Thoracic aorta (tissue), 2 donors: ENCODE data around the gene CAPN11. TPM values are rescaled to one million over a fixed set of nuclear protein-coding genes. Genes with fewer than 3 reads are reported as not detected.
A peak's percentile ranks its signal among the peaks of the same experiment; 100 is the strongest.
"Not testable (repeated sequence)": the region's sequence is repeated elsewhere in the genome, so short reads cannot be mapped to it uniquely, and the experiment has no call there.

Experiments used
- ATAC-seq: fragments of 150-250 bp; one replicate; pipeline ENCODE4 v1.8.0; 2017; ENCODE audit warnings: low read depth; ENCODE audit not compliant: insufficient number of reproducible peaks, low FRiP score
- DNase-seq: peaks from one replicate; pipeline ENCODE4 v3.0.0-alpha.2; 2020; ENCODE audit warnings: low spot score
- H3K27ac ChIP-seq, 2 donors: fragments of 200-600 bp; sonication (generic); 1 replicate in 1 of 2; 2 replicates in 1 of 2; pipeline ENCODE4 v1.5.1; 2016; ENCODE audit warnings: mild to moderate bottlenecking in 2 of 2, moderate library complexity in 2 of 2
- H3K27me3 ChIP-seq: fragments of 200-600 bp; sonication (generic); replicated peaks from 2 replicates; pipeline ENCODE4 v1.6.0; 2016; ENCODE audit warnings: mild to moderate bottlenecking; ENCODE audit not compliant: insufficient read depth
- H3K36me3 ChIP-seq: fragments of 200-600 bp; sonication (generic); one replicate; pipeline ENCODE4 v1.5.1; 2016
- H3K4me1 ChIP-seq, 2 donors: fragments of 200-600 bp; sonication (generic); 1 replicate in 1 of 2; 2 replicates in 1 of 2; pipeline versions ENCODE4 v1.5.1 to v1.6.0; 2016; ENCODE audit warnings: low read depth in 2 of 2, mild to moderate bottlenecking in 1 of 2; ENCODE audit not compliant: control insufficient read depth in 1 of 2
- H3K4me3 ChIP-seq: fragments of 200-600 bp; sonication (generic); 2 replicates; pipeline ENCODE4 v1.5.1; 2016; ENCODE audit warnings: mild to moderate bottlenecking
- H3K9me3 ChIP-seq: fragments of 200-600 bp; sonication (generic); 2 replicates; pipeline ENCODE4 v1.5.1; 2016
- total RNA-seq, 2 donors: library from RNA; depleted of rRNA; stranded (reverse); fragments of >200 nt; gene quantifications; one replicate each; pipeline versions ENCODE4 v1.1.0 to v1.2.3, GENCODE V29; 2016
- TF ChIP-seq, protein P1 (sequence below): fragments of 200-600 bp; sonication (generic); IDR thresholded peaks from one replicate; pipeline ENCODE4 v1.5.1; 2019; ENCODE audit warnings: antibody characterized with exemption

Gene CAPN11
- total RNA-seq, 2 donors from 2014 or later = not detected

DNA sequence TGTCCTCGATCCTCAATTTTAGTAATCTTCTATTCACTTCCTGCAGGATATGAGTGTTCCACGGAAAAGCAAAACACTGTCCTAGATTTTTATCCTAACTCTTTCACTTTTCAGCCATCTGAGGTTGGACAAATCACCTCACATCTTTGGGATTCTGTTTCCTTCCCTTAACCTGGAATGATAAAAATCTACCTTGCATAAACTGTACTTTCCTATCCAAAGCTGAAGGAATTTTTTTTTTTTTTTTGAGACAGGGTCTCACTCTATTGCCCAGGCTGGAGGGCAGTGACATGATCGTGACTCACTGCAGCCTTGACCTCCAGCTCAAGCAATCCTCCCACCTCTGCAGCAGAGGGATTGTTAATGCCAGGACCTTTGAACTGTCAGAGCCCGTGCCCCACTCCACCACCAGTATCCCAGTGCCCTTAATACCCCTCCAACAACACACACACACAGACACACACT is 20.5 kb downstream of the CAPN11 start:
- no peak overlapping the region for H3K4me3 ChIP-seq
- H3K27ac ChIP-seq = peak overlapping the region in 1 of 2 donors; percentile 67
- H3K9me3 ChIP-seq = no peaks in the 10 kb centered on the region
- DNase-seq (no peak), ATAC-seq (no peak)
- H3K36me3 ChIP-seq = no peaks in the 10 kb centered on the region
- H3K27me3 ChIP-seq = no peaks in the 10 kb centered on the region
- H3K4me1 ChIP-seq = peaks cover 9 to 28% of the 10 kb centered on the region in 2 donors
- TF ChIP-seq, protein P1, sequence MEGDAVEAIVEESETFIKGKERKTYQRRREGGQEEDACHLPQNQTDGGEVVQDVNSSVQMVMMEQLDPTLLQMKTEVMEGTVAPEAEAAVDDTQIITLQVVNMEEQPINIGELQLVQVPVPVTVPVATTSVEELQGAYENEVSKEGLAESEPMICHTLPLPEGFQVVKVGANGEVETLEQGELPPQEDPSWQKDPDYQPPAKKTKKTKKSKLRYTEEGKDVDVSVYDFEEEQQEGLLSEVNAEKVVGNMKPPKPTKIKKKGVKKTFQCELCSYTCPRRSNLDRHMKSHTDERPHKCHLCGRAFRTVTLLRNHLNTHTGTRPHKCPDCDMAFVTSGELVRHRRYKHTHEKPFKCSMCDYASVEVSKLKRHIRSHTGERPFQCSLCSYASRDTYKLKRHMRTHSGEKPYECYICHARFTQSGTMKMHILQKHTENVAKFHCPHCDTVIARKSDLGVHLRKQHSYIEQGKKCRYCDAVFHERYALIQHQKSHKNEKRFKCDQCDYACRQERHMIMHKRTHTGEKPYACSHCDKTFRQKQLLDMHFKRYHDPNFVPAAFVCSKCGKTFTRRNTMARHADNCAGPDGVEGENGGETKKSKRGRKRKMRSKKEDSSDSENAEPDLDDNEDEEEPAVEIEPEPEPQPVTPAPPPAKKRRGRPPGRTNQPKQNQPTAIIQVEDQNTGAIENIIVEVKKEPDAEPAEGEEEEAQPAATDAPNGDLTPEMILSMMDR = no peak

DNA sequence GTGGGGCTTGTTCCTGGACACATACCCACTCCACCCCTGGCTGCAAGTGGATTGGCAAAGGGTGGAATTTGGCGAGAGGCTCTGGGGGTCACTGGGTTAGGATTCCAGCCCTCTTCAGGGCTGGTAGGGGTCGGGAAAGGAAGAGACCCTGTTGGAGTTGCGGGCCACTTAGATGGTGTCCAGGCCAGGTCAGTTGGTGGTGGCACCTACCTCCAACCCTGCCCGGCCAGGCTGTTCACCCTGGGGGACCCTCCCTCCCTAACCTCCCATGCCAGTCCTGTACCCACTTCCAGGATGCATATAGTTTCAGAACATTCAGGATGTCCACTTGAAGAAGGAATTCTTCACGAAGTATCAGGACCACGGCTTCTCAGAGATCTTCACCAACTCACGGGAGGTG is 21.0 kb downstream of the CAPN11 start:
- H3K9me3 ChIP-seq = no peaks in the 10 kb centered on the region
- H3K4me3 ChIP-seq = no peak overlapping the region
- peaks cover 9 to 28% of the 10 kb centered on the region in 2 donors for H3K4me1 ChIP-seq
- no peak for DNase-seq
- H3K27ac ChIP-seq = no peak overlapping the region
- TF ChIP-seq, protein P1 = no peak
- H3K36me3 ChIP-seq = no peaks in the 10 kb centered on the region
- no peaks in the 10 kb centered on the region for H3K27me3 ChIP-seq
- ATAC-seq = no peak

DNA sequence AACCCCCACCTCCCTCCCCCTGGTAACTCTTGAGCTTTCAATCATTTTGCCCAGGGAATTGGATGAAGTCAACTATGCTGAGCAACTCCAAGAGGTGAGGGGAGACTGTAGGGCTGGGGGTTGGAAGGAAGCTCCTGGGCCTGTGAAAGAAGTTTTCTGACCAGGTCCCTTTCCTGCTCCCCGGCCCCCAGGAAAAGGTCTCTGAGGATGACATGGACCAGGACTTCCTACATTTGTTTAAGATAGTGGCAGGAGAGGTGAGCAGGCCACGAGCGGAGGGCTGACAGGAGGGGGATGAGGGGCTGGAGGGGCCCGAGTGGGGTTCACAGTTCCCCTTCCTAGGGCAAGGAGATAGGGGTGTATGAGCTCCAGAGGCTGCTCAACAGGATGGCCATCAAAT is 21.8 kb downstream of the CAPN11 start:
- H3K4me1 ChIP-seq = peaks cover 9 to 28% of the 10 kb centered on the region in 2 donors
- no peaks in the 10 kb centered on the region for H3K27me3 ChIP-seq
- DNase-seq = no peak
- TF ChIP-seq, protein P1 = no peak
- H3K9me3 ChIP-seq = no peaks in the 10 kb centered on the region
- H3K36me3 ChIP-seq = no peaks in the 10 kb centered on the region
- ATAC-seq = no peak
- no peak overlapping the region for H3K4me3 ChIP-seq
- H3K27ac ChIP-seq = no peak overlapping the region

DNA sequence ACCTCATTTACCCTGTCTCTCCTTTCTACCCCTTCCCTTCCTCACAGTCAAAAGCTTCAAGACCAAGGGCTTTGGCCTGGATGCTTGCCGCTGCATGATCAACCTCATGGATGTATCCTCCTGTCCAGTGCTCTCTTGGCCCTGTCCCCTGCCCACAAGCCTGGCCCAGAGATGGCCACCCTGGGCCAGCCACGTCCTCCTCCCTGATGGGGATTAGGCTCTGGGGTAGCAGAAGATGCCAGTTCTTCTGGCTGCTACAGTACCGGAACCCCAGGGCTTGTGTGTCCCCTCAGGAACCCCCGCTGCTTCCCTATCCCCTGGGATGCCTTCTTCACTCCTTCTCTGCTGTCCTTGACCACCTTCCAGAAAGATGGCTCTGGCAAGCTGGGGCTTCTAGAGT is 22.3 kb downstream of the CAPN11 start:
- no peak for ATAC-seq
- H3K4me3 ChIP-seq = no peak overlapping the region
- H3K27me3 ChIP-seq = no peaks in the 10 kb centered on the region
- no peak for DNase-seq
- TF ChIP-seq, protein P1 = no peak
- H3K4me1 ChIP-seq = peaks cover 9 to 28% of the 10 kb centered on the region in 2 donors
- no peak overlapping the region for H3K27ac ChIP-seq
- H3K36me3 ChIP-seq = no peaks in the 10 kb centered on the region
- no peaks in the 10 kb centered on the region for H3K9me3 ChIP-seq

DNA sequence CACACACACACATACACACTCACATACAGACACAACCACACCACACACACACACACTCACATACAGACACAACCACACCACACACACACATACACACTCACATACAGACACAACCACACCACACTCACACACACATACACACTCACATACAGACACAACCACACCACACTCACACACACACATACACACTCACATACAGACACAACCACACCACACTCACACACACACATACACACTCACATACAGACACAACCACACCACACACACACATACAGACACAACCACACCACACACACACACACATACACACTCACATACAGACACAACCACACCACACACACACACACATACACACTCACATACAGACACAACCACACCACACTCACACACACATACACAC is 23.2 kb downstream of the CAPN11 start:
- not testable (repeated sequence) for H3K4me3 ChIP-seq, H3K36me3 ChIP-seq, H3K27me3 ChIP-seq, H3K9me3 ChIP-seq, ATAC-seq, H3K27ac ChIP-seq, DNase-seq
- H3K4me1 ChIP-seq = peaks cover 9 to 26% of the 10 kb centered on the region in 2 donors

DNA sequence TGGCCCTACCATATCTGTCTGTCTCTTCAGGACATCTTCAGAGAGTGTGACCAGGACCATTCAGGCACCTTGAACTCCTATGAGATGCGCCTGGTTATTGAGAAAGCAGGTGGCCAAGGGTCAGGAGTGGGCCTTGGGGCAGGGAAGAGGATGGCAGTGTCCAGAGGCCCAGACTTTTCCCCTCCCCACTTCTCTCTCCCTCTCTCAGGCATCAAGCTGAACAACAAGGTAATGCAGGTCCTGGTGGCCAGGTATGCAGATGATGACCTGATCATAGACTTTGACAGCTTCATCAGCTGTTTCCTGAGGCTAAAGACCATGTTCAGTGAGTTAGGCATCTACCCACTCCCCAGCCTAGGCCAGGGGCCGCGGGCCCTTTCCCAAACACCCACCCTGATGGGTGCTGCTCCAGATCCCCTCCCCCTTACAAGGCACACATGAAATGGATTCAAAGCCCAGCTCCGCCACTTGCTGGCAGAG is 24.3 kb downstream of the CAPN11 start:
- no peaks in the 10 kb centered on the region for H3K27me3 ChIP-seq
- no peaks in the 10 kb centered on the region for H3K36me3 ChIP-seq
- no peak for DNase-seq
- H3K4me1 ChIP-seq = peaks cover 2 to 14% of the 10 kb centered on the region in 2 donors
- no peak overlapping the region for H3K27ac ChIP-seq
- no peak for ATAC-seq
- no peaks in the 10 kb centered on the region for H3K9me3 ChIP-seq
- H3K4me3 ChIP-seq = no peak overlapping the region
- TF ChIP-seq, protein P1 = no peak
